Activated CD8-positive, alpha-beta memory T cell treated with anti-CD3 and anti-CD28 coated beads, Interleukin-2, amount 10 ng/mL, durations not matched to agents 7 days and 5 days (primary cell): Measurements from ENCODE around the gene MFSD6. TPM values are rescaled to one million over a fixed set of nuclear protein-coding genes. Genes with fewer than 3 reads are reported as not detected.

ENCODE experiments used
- ATAC-seq: fragments of 150-1000 bp; cut with Tn5 transposase; one replicate; pipeline ENCODE4 v1.10.0; 2021; ENCODE audit warnings: moderate library complexity
- CTCF ChIA-PET: fragments of 350-600 bp; sonication (Branson Sonifier 250); formaldehyde crosslinking; loops from one replicate; lab custom pipeline; 2021; ENCODE audit warnings: antibody characterized with exemption; lab: Charles Lee
- DNase-seq: peaks from one replicate; pipeline ENCODE4 v3.0.0-alpha.2; 2020
- H3K27ac Mint-ChIP-seq: one replicate; pipeline ENCODE4 v1.8.0; 2021; ENCODE audit warnings: mild to moderate bottlenecking, mixed read lengths
- H3K27me3 Mint-ChIP-seq: one replicate; pipeline ENCODE4 v1.8.0; 2021; ENCODE audit warnings: mixed read lengths
- H3K36me3 Mint-ChIP-seq: one replicate; pipeline ENCODE4 v1.8.0; 2021; ENCODE audit warnings: mild to moderate bottlenecking, mixed read lengths
- H3K4me1 Mint-ChIP-seq: one replicate; pipeline ENCODE4 v1.8.0; 2021; ENCODE audit warnings: mixed read lengths
- H3K4me3 Mint-ChIP-seq: one replicate; pipeline ENCODE4 v1.8.0; 2021; ENCODE audit warnings: mild to moderate bottlenecking, moderate library complexity, mixed read lengths
- H3K9me3 Mint-ChIP-seq: one replicate; pipeline ENCODE4 v1.8.0; 2022; ENCODE audit warnings: low read depth, mixed read lengths
- total RNA-seq, 2 experiments: library from RNA; stranded (reverse); gene quantifications; one replicate each; pipeline ENCODE4 v1.2.3, GENCODE V29; 2021

Gene MFSD6
- total RNA-seq, 2 experiments from 2014 or later = 53.1 to 56.4 TPM

DNA sequence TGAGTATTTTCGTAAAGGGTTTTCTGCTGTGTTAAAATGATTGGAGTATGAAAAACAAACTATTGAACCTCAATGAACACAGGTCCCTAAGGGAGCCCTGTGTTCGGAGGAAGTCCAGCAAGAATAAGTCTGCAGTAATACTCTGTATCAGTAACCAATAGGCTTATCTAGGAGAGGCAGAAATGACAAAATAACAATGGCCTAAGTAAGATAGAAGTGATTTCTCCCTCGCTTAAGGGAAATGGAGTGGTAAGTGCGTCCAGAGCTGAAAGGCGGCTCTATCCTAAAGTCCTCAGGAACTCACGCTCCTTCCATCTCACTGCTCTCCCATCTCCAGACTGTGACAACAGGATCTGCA, 29.3 kb upstream of the MFSD6 start:
- peaks cover 4% of the 10 kb centered on the region for H3K4me1 Mint-ChIP-seq
- ATAC-seq (no peak), DNase-seq (no peak)
- H3K9me3 Mint-ChIP-seq = no peaks in the 10 kb centered on the region
- no peaks in the 10 kb centered on the region for H3K27me3 Mint-ChIP-seq
- no peaks in the 10 kb centered on the region for H3K36me3 Mint-ChIP-seq
- no peak overlapping the region for H3K27ac Mint-ChIP-seq
- CTCF ChIA-PET = no interaction called here
- H3K4me3 Mint-ChIP-seq = no peak overlapping the region

DNA sequence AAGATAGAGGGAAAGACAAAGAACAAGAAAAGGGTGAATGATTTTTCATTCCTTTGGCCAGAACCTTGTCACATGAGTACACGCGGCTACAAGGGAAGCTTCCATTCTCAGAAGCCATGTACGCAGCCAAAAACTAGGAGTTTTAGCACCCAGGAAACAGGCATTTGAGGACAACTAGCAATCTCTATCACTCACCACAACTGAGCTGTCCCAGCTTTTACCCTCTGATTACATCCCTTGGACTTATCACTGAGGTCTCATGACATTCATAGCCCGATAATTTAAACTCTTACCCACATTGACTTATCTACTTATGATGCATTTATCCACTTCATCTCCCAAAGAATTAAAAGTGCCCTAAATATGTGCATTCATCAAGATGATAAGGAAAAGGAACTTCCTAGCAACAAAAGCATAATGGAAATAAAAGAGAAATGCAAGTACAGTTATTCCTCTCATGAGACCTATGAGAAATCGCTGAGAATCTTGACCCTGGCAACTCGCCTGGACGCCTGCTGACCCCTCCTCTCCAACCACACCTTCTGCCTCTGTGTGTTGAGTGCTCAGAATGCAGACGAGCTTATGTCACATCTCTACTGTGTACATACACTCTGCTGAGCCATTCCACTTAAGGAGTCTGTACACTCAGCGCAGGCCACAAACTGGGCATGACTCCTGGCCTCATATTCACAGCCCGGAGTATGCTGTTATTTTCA, 28.7 kb upstream of the MFSD6 start:
- no peak for DNase-seq
- no peak overlapping the region for H3K27ac Mint-ChIP-seq
- peaks cover 4% of the 10 kb centered on the region for H3K4me1 Mint-ChIP-seq
- H3K4me3 Mint-ChIP-seq = no peak overlapping the region
- H3K36me3 Mint-ChIP-seq = no peaks in the 10 kb centered on the region
- ATAC-seq = no peak
- H3K27me3 Mint-ChIP-seq = no peaks in the 10 kb centered on the region
- H3K9me3 Mint-ChIP-seq = no peaks in the 10 kb centered on the region
- CTCF ChIA-PET = no interaction called here

DNA sequence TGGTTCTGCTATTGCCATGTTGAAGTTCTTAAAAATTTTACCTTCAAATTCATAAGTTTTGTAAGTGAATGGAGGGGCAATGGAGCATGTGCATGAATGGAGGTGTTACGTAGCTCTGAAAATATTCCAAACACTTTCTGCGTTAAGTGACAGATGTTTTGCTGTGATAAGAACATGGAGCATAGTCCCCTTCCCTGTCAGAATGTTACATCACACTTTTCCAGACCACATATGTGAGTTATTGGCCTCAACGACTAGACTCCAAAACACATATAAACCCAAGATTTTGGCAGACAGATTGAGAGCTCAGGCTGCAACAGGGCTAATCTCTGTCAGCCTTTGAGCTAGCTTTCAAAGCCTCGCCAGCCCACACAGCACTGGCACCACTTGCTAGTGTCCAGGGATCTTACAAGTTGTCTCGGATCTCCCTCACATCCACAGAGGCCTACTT, 27.2 kb upstream of the MFSD6 start:
- Mint-ChIP-seq H3K27ac (no peak overlapping the region), H3K36me3 (no peaks in the 10 kb centered on the region), H3K4me1 (peaks cover 4% of the 10 kb centered on the region), H3K9me3 (no peaks in the 10 kb centered on the region), H3K4me3 (no peak overlapping the region), H3K27me3 (no peaks in the 10 kb centered on the region)
- DNase-seq = no peak
- CTCF ChIA-PET = interaction anchor here (1.1 kb wide), 1 partner anchor 21 kb away, joined by 3 read pairs; no protein-coding TSS in a partner anchor
- ATAC-seq = no peak

DNA sequence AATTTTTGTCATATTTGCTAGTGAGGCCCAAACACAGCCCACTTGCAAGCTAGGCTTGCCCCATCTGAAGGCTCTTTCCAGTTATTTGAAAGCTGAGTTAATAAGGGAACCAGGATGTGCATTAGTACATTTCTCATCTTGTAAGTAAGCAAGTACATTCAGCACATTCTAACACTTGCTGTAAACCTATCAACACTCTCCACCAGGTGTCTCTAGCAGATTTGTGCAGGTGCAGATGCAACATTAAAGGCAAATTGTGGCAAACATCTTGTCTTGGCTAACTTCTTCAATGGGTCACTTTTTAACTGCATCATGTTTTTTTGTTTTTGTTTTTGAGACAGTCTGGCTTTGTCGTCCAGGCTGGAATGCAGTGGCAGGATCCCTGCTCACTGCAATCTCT, 25.3 kb upstream of the MFSD6 start:
- Mint-ChIP-seq H3K9me3 (no peaks in the 10 kb centered on the region), H3K36me3 (no peaks in the 10 kb centered on the region), H3K27ac (no peak overlapping the region), H3K4me3 (no peak overlapping the region), H3K27me3 (no peaks in the 10 kb centered on the region), H3K4me1 (peaks cover 4% of the 10 kb centered on the region)
- DNase-seq = peak; percentile 46
- peak; percentile 89 for ATAC-seq
- CTCF ChIA-PET = interaction anchor here (0.9 to 1.4 kb wide), 6 partner anchors 16 to 423 kb away, joined by 3 to 6 read pairs (median 4); no protein-coding TSS in a partner anchor

DNA sequence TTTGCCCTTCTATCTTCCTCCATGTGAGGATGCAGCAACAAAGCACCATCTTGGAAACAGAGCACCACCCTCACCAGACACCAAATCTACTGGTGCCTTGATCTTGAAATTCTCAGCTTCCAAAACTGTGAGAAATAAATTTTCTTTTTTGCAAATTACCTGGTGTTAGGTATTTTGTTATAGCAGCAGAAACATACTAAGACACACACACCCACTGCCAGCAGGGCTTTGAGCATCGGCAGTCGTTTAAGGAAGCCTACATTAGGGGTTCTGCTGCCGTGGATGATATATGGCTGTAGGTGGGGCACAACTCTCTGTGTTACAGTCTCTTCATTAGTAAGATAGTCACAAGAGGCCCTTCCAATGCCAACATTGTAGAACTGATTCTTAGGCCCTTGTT, 20.7 kb upstream of the MFSD6 start:
- no peaks in the 10 kb centered on the region for H3K36me3 Mint-ChIP-seq
- H3K4me3 Mint-ChIP-seq = no peak overlapping the region
- H3K27me3 Mint-ChIP-seq = peaks cover 15% of the 10 kb centered on the region
- no peaks in the 10 kb centered on the region for H3K9me3 Mint-ChIP-seq
- no peak for DNase-seq
- no peak for ATAC-seq
- H3K4me1 Mint-ChIP-seq = peaks cover 4% of the 10 kb centered on the region
- H3K27ac Mint-ChIP-seq = no peak overlapping the region
- CTCF ChIA-PET = no interaction called here

DNA sequence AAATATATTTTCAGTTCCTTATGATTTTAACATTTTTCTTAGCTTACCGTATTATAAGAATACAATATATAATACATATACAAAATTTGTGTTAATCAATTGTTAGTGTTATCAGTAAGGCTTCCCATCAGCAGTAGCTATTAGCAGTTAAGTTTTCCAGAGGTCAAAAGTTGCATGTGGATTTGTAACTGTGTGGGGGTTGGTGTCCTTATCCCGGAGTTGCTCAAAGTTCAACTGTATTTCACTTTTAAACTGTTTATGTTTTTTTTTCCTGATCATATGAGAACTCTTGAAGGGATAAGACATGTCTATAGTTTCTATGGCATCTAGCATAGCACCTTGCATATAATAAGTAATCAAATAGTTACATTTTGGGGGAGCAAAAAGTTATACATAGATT, 11.9 kb upstream of the MFSD6 start:
- CTCF ChIA-PET = no interaction called here
- Mint-ChIP-seq H3K9me3 (no peaks in the 10 kb centered on the region), H3K4me3 (no peak overlapping the region), H3K27me3 (peaks cover 8% of the 10 kb centered on the region), H3K4me1 (no peaks in the 10 kb centered on the region), H3K27ac (no peak overlapping the region), H3K36me3 (peaks cover 1% of the 10 kb centered on the region)
- no peak for DNase-seq
- no peak for ATAC-seq

DNA sequence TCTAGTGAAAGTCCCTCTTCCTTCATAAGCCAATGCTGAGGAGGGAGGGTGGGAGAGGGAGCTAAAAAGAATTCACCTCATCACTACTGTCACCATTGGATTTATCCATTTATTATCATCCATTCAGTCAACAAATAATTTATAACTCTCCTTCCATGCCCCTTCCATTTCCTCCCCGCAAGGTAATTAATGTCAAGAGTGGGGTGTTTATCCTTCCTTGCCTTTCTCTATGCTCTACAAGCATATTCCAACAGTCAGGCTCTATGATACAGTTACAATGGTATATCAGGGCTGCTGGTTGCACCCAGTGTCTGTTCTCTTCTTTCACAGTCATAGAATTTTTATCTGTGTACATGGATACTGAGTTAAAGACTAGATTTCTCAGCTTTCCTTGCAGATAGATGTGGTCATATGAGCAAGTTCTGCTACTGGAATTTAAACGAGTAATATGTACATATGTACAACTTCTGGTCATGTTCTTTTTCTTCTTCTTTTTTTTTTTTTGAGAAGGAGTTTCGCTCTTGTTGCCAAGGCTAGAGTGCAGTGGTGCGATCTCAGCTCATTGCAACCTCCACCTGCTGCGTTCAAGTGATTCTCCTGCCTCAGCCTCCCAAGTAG, 5.1 kb upstream of the MFSD6 start:
- ATAC-seq (no peak), DNase-seq (no peak)
- H3K9me3 Mint-ChIP-seq = no peaks in the 10 kb centered on the region
- H3K27me3 Mint-ChIP-seq = no peaks in the 10 kb centered on the region
- no peak overlapping the region for H3K27ac Mint-ChIP-seq
- peaks cover 1% of the 10 kb centered on the region for H3K36me3 Mint-ChIP-seq
- CTCF ChIA-PET = no interaction called here
- no peaks in the 10 kb centered on the region for H3K4me1 Mint-ChIP-seq
- no peak overlapping the region for H3K4me3 Mint-ChIP-seq

DNA sequence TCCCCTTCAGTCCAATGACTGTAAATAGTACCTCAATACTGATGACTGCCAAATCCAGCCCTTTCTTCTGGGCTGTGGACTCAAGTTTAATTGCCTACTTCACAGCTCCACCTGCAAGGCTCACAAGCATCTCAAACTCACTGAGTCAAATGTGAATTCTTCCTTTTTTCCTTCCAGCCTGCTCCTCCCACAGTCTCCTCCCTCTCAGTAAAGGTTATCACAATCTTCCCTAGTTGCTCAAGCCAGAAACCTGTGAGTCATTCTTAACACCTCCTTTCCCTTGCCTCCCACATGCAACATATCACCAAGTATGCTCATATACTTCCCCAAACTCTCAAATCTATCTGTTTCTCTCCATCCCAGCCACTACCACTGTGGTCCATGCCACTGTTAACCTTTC, 3.7 kb upstream of the MFSD6 start:
- Mint-ChIP-seq H3K4me1 (peaks cover 5% of the 10 kb centered on the region), H3K36me3 (peaks cover 1% of the 10 kb centered on the region), H3K4me3 (no peak overlapping the region), H3K27me3 (no peaks in the 10 kb centered on the region), H3K9me3 (no peaks in the 10 kb centered on the region), H3K27ac (no peak overlapping the region)
- ATAC-seq = no peak
- CTCF ChIA-PET = no interaction called here
- DNase-seq = no peak

DNA sequence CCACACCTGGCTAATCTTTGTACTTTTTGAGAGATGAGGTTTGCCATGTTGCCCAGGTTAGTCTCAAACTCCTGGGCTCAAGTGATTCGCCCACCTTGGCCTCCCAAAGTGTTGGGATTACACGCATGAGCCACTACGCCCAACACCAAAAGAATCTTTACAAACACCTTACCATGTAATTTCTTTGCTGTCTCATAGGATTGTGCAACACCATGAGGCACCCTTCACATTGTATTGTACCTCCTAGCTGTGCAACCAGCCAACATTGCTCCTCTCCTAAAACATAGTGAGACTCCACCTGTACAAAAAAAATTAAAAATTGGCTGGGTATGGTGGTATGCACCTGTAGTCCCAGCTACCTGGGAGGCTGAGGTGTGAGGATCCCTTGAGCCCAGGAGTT, 3.1 kb upstream of the MFSD6 start:
- CTCF ChIA-PET = no interaction called here
- H3K27me3 Mint-ChIP-seq = no peaks in the 10 kb centered on the region
- H3K27ac Mint-ChIP-seq = no peak overlapping the region
- ATAC-seq (no peak), DNase-seq (no peak)
- peaks cover 3% of the 10 kb centered on the region for H3K36me3 Mint-ChIP-seq
- H3K4me1 Mint-ChIP-seq = peaks cover 11% of the 10 kb centered on the region
- H3K4me3 Mint-ChIP-seq = no peak overlapping the region
- no peaks in the 10 kb centered on the region for H3K9me3 Mint-ChIP-seq

DNA sequence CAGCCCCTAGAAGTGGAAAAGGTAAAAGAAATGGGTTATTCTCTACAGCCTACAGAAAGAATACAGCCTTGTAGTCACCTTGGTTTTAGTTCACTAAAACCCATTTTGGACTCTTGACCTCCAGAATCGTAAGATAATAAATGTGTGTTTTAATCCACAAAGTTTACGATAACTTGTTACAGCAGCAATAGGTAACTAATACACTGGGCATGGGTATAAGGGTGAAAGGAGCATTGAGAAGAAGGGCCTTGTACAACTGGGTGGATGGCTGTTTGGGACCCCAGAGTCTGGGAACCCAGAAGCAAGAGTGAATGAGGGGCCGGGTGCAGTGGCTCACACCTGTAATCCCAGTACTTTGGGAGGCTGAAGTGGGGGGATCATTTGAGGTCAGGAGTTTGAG, 2.2 kb upstream of the MFSD6 start:
- ATAC-seq = no peak
- Mint-ChIP-seq H3K9me3 (no peaks in the 10 kb centered on the region), H3K27me3 (no peaks in the 10 kb centered on the region), H3K27ac (no peak overlapping the region), H3K4me3 (no peak overlapping the region), H3K4me1 (peaks cover 17% of the 10 kb centered on the region), H3K36me3 (peaks cover 2% of the 10 kb centered on the region)
- DNase-seq = no peak
- CTCF ChIA-PET = no interaction called here

DNA sequence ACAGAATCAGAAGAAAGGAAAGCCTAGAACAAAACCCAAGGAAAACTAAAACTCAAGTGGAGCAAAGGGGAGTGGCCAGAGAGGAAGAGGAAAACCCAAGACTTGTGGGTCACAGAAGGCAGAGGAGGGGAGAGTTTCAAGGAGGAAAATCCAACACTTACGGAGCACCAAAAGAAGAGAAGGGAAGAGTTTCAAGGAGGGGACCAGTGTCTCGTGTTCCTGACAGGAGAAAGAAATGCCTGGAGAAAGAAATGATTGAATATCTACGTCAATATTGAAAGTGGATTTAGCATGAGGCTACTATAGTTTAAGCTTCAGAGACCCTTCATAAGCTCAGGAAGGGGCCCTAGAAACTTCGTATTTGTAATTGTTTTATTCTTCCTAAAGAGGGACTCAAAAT, 1.4 kb upstream of the MFSD6 start:
- no peak for ATAC-seq
- Mint-ChIP-seq H3K27ac (no peak overlapping the region), H3K9me3 (no peaks in the 10 kb centered on the region), H3K4me1 (peaks cover 23% of the 10 kb centered on the region), H3K36me3 (peaks cover 6% of the 10 kb centered on the region), H3K4me3 (no peak overlapping the region), H3K27me3 (no peaks in the 10 kb centered on the region)
- no peak for DNase-seq
- CTCF ChIA-PET = interaction anchor here (0.9 kb wide), 1 partner anchor 9 kb away, joined by 3 read pairs; no protein-coding TSS in a partner anchor

DNA sequence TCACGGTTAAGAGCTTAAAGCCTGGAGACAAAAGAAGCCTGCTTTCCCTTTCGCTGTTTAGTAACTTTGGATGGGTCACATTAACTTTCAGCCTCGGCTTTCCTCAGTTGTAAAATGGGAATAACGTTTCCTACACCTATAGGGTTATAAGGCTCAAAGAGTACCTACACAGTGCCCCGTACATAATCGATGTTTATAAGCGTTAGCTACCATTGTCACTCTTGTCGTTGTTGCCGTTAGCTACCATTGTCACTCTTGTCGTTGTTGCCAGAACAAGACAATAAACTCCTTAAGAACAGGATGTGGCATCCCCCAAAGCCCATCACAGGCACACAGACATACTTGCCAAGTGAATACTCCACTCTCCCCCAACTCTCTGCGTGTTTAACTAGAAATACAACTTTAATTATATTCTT, 901 bp upstream of the MFSD6 start:
- peak; percentile 48 for ATAC-seq
- Mint-ChIP-seq H3K4me1 (peaks cover 28% of the 10 kb centered on the region), H3K4me3 (peak overlapping the region; percentile 79), H3K9me3 (no peaks in the 10 kb centered on the region), H3K27me3 (no peaks in the 10 kb centered on the region), H3K36me3 (peaks cover 6% of the 10 kb centered on the region), H3K27ac (no peak overlapping the region)
- peak; percentile 82 for DNase-seq
- CTCF ChIA-PET = interaction anchor here (0.9 kb wide), 1 partner anchor 9 kb away, joined by 3 read pairs; no protein-coding TSS in a partner anchor

DNA sequence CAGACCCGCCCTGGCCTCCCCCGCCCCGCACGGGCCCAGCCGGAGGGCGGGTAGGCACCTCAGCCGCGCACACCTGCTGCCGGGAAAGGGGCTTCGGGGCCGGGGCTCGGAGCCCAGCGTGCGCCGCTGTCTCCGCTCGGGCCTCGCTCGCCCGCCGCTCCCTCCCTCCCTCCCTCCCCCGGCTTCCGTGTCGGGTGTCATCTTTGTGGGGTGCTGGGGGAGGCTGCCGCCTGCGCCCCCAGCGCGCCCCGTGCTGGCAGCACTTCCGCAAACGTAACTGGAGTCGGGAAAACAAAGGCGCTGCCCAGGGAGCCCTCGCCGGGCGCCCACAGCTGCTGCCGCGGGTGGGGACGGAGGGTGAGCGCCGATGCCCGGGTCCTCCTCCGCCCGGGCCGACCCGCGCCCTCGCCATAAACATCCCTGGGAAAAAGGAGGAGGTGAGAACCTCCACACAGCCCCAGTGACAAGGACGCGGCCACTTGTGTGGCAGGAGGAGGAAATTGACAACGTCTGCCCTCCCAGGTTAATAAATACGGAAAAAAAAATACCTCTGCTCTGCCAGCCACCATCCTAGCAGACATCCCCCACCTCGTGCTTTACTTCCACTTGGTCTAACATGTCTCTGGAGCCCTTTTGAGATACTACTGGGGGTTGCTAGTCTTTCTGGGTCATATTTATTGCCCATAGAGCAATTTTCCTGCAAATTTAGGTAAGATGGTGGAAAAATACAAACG, 550 bp downstream of the MFSD6 start:
- ATAC-seq = peak; percentile 66
- peak overlapping the region; percentile 88 for H3K27ac Mint-ChIP-seq
- H3K4me3 Mint-ChIP-seq = peak overlapping the region; percentile 84
- H3K9me3 Mint-ChIP-seq = no peaks in the 10 kb centered on the region
- no peaks in the 10 kb centered on the region for H3K27me3 Mint-ChIP-seq
- H3K36me3 Mint-ChIP-seq = peaks cover 9% of the 10 kb centered on the region
- peaks cover 41% of the 10 kb centered on the region for H3K4me1 Mint-ChIP-seq
- CTCF ChIA-PET = no interaction called here
- peak; percentile 83 for DNase-seq
